ENCODE measurements around the gene ASCL4.

DNA sequence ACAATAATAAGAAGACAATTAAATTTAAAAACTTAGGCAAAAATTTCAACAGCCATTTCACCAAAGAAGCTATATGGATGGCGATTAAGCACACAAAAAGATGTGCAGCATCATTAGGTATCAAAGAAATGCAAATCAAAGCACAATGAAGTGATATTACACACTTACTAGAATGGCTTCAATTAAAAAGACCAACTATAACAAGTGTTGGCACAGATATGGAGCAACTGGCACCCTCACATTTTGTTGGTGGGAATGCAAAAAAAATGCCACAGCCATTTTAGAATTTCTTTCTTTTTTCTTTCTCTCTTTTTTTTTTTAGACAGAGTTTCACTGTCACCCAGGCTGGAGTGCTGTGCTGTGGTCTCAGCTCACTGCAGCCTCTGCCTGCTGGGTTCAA, 11.6 kb upstream of the ASCL4 start:
- TF ChIP-seq CTCF (IDR thresholded peaks at IDR 0.05; ENCODE audit: borderline replicate concordance, extremely low read depth, low read length, poor library complexity, severe bottlenecking) (no peak), EZH2 (IDR thresholded peaks at IDR 0.05; ENCODE audit: borderline replicate concordance, low read depth, low read length, severe bottlenecking) (no peak)
